ENCODE measurements around the gene EIPR1.

The EIPR1 gene

DNA sequence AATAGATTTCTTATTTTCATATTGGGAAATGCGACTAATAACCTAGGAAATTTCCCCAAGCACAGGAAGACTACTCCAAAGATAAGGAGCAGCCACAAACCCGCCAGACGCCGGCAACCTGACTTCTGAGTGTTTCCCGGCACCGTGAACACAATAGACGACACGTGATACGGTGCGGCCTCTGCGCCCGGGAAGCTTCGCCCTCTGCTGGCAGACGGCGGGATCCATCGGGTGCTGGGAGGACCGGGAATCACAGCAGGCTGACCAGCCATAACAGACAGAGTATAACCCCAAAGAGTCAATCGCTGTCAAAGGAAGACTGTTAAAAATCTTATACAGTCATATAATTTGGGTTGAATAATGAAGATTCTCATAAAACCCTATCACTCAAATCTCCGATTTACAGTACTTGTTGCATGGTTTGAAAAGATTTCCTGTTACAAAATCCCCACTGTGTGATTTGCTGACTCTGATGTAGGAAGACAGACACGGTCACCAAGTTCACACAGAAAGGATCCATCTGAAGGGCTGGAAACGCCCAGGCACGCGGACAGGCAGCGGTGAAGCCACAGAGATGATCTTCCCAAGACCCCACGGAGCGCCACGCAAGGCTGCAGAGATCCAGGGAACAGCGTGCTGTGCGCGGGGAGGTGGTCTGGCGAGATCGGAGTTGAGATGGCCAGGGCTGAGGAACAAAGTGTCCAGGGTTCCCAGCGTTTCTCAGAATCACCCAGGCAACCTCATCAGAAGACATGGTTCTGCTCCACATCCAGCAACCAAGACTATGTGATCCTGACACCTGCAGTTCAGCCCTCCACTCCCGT, 73.8 kb downstream of the EIPR1 start:
- no peaks in the 10 kb centered on the region for H3K9me3 ChIP-seq (ENCODE audit: control insufficient read depth, low read length)
- peaks cover 38% of the 10 kb centered on the region for H3K79me1 ChIP-seq (replicated peaks; ENCODE audit: low read length, poor library complexity, severe bottlenecking)
- H2BK15ac ChIP-seq (ENCODE audit: low read depth, poor library complexity, severe bottlenecking): no peak overlapping the region
- H4K91ac ChIP-seq (ENCODE audit: low read length): no peak overlapping the region
- H3K4ac ChIP-seq (ENCODE audit: low read depth in 1 of 2, low read length in 2 of 2): peak overlapping the region; percentile 84 to 85
- H2BK12ac ChIP-seq (ENCODE audit: low read length in 2 of 2): peak overlapping the region in 1 of 2 experiments; percentile 0
- peaks cover 9% of the 10 kb centered on the region for H3K4me1 ChIP-seq (ENCODE audit: control insufficient read depth, insufficient read depth, low read depth, low read length)
- no peak overlapping the region for H3K27ac ChIP-seq (ENCODE audit: low read length, poor library complexity, severe bottlenecking)
- peak overlapping the region in 1 of 2 experiments; percentile 69 for H3K4me3 ChIP-seq (ENCODE audit: insufficient read depth in 1 of 2, low read depth in 1 of 2, low read length in 2 of 2)
- peak overlapping the region; percentile 48 for H2AFZ ChIP-seq (ENCODE audit: low read depth, low read length)
- H3K27me3 ChIP-seq (ENCODE audit: control insufficient read depth in 1 of 2, insufficient read depth in 1 of 2, low read length in 2 of 2): no peaks in the 10 kb centered on the region
- H3K14ac ChIP-seq (ENCODE audit: low read length in 2 of 2): peak overlapping the region in 1 of 2 experiments; percentile 5
- peak; percentile 76 for DNase-seq
- H3K36me3 ChIP-seq (ENCODE audit: control insufficient read depth in 1 of 2, insufficient read depth in 2 of 2, low read depth in 1 of 2, low read length in 2 of 2): peaks cover 0 to 13% of the 10 kb centered on the region in 2 experiments
- H3K23ac ChIP-seq (ENCODE audit: low read length in 2 of 2): no peak overlapping the region
- peak overlapping the region; percentile 2 for H3K4me2 ChIP-seq (ENCODE audit: low read length, poor library complexity, severe bottlenecking)
- peak overlapping the region; percentile 83 for H3K9ac ChIP-seq (ENCODE audit: low read length)
- H3K18ac ChIP-seq (ENCODE audit: low read depth in 1 of 2, low read length in 2 of 2): peak overlapping the region; percentile 90 to 92
- WGBS: 45% methylated on average over 32 of the region's 34 CpGs
- peak overlapping the region; percentile 99 for H4K8ac ChIP-seq (ENCODE audit: low read length)
- peak overlapping the region; percentile 65 for H2BK120ac ChIP-seq (ENCODE audit: low read depth, low read length)
- H2AK5ac ChIP-seq (ENCODE audit: low read length, severe bottlenecking): no peak overlapping the region
- H2BK5ac ChIP-seq (ENCODE audit: low read depth, low read length, poor library complexity, severe bottlenecking): no peak overlapping the region

DNA sequence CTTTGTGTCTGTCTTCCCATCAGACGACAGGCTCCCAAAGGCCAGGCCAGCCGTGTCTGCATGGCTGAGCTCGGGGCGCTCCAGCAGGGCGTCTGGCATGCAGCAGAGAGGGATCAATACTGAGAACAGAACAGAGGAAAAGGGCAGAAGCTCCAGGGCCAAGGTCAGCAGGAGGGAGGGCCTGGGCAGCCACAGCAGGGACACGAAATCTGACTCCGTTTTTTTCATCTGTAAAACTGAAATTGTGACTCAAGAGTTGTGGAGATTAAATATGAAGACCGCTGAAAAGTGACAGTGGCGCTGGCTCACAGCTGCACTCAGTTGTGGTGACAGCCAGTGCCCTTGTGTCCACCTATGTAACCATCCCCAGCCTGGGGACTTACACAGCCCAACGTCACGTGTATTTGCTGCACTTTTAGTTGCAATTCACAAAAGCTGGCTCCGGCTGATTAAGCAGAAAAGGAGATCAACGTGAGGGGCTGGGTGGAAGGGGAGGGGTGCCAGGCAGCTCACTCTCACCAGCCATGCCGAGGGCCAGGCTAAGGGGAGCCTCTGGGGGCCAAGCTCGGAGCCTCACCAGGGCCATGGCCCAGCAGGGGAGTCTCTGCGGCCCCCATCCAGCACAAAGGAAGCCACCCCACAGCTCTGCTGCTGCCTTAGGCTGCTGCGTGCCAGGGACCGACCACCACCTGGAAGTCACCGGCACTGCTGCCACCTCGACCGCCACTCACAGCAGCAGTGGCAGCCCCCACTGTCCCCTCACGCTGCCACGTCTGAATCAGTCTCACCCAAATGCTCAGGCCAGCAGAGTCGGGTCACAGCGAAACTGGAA, 74.7 kb downstream of the EIPR1 start:
- peak overlapping the region; percentile 60 for H2BK15ac ChIP-seq (ENCODE audit: low read depth, poor library complexity, severe bottlenecking)

DNA sequence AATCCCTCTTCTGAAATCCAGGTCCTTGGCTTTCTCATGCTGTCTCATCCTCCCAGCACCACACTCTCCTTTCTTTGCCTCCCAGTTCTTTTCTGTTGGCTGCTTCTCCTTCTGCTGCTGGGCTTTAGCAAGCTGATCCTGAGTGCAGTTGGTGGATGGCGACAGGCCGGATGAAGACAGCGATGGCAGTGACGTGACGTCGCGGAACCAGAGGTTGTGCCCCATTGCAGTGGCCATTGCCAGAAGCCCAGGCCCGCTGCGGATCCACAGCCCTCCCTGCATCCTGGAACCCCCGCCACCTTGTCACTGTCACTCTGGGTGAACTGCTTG, 75.2 kb downstream of the EIPR1 start:
- WGBS: 95% methylated on average over 10 of the region's 10 CpGs

More for the DNA sequence above, 74.7 kb downstream of the EIPR1 start:
- Histone ChIP-seq H2AFZ (ENCODE audit: low read depth, low read length) (peak overlapping the region; percentile 48), H2AK5ac (ENCODE audit: low read length, severe bottlenecking) (peak overlapping the region; percentile 19), H3K9ac (ENCODE audit: low read length) (peak overlapping the region; percentile 83), H2BK5ac (ENCODE audit: low read depth, low read length, poor library complexity, severe bottlenecking) (no peak overlapping the region), H3K23ac (ENCODE audit: low read length in 2 of 2) (peak overlapping the region in 1 of 2 experiments; percentile 41), H3K4me2 (ENCODE audit: low read length, poor library complexity, severe bottlenecking) (peak overlapping the region; percentile 2), H3K27me3 (ENCODE audit: control insufficient read depth in 1 of 2, insufficient read depth in 1 of 2, low read length in 2 of 2) (no peaks in the 10 kb centered on the region), H3K4me1 (ENCODE audit: control insufficient read depth, insufficient read depth, low read depth, low read length) (peaks cover 9% of the 10 kb centered on the region), H3K4me3 (ENCODE audit: insufficient read depth in 1 of 2, low read depth in 1 of 2, low read length in 2 of 2) (peak overlapping the region in 1 of 2 experiments; percentile 69), H3K18ac (ENCODE audit: low read depth in 1 of 2, low read length in 2 of 2) (peak overlapping the region; percentile 90 to 92), H3K14ac (ENCODE audit: low read length in 2 of 2) (peak overlapping the region in 1 of 2 experiments; percentile 80), H2BK12ac (ENCODE audit: low read length in 2 of 2) (peak overlapping the region in 1 of 2 experiments; percentile 59), H3K4ac (ENCODE audit: low read depth in 1 of 2, low read length in 2 of 2) (peak overlapping the region; percentile 84 to 85), H3K27ac (ENCODE audit: low read length, poor library complexity, severe bottlenecking) (no peak overlapping the region), H3K9me3 (ENCODE audit: control insufficient read depth, low read length) (no peaks in the 10 kb centered on the region), H3K36me3 (ENCODE audit: control insufficient read depth in 1 of 2, insufficient read depth in 2 of 2, low read depth in 1 of 2, low read length in 2 of 2) (peaks cover 5 to 17% of the 10 kb centered on the region in 2 experiments), H3K79me1 (replicated peaks; ENCODE audit: low read length, poor library complexity, severe bottlenecking) (peaks cover 45% of the 10 kb centered on the region), H4K8ac (ENCODE audit: low read length) (peak overlapping the region; percentile 99), H4K91ac (ENCODE audit: low read length) (peak overlapping the region; percentile 93), H2BK120ac (ENCODE audit: low read depth, low read length) (peak overlapping the region; percentile 65)
- DNase-seq: no peak
- 85% methylated on average over 25 of the region's 25 CpGs for WGBS

DNA sequence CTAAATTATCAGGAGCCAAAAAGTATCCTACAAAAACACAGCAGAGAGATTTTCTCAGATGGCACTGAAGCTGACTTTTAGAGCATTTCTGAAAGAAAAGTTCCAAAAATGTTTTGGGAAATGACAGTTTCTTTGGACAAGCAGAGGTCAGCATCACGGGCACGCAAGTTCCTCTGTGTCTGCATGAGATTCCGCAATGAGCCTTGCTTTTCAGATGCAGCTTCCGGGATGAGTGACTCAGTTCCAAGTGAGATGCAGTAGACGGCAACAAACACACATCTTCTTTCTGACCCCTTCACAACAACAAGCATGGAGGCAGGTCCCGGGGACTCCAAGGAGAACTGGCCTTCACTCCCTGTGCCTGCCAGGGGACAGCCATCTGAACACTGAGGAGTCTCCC, 76.6 kb downstream of the EIPR1 start:
- H3K4ac ChIP-seq (ENCODE audit: low read depth in 1 of 2, low read length in 2 of 2): peak overlapping the region in 1 of 2 experiments; percentile 20

More for the DNA sequence above, 75.2 kb downstream of the EIPR1 start:
- DNase-seq: no peak
- H2BK12ac ChIP-seq (ENCODE audit: low read length in 2 of 2): no peak overlapping the region
- H3K36me3 ChIP-seq (ENCODE audit: control insufficient read depth in 1 of 2, insufficient read depth in 2 of 2, low read depth in 1 of 2, low read length in 2 of 2): peaks cover 5 to 16% of the 10 kb centered on the region in 2 experiments
- no peak overlapping the region for H2AFZ ChIP-seq (ENCODE audit: low read depth, low read length)
- H3K4me2 ChIP-seq (ENCODE audit: low read length, poor library complexity, severe bottlenecking): no peak overlapping the region
- H2AK5ac ChIP-seq (ENCODE audit: low read length, severe bottlenecking): no peak overlapping the region
- peaks cover 44% of the 10 kb centered on the region for H3K79me1 ChIP-seq (replicated peaks; ENCODE audit: low read length, poor library complexity, severe bottlenecking)
- peak overlapping the region; percentile 27 for H4K8ac ChIP-seq (ENCODE audit: low read length)
- H3K4me1 ChIP-seq (ENCODE audit: control insufficient read depth, insufficient read depth, low read depth, low read length): peaks cover 9% of the 10 kb centered on the region
- no peak overlapping the region for H2BK5ac ChIP-seq (ENCODE audit: low read depth, low read length, poor library complexity, severe bottlenecking)
- H3K4ac ChIP-seq (ENCODE audit: low read depth in 1 of 2, low read length in 2 of 2): peak overlapping the region in 1 of 2 experiments; percentile 47
- H3K4me3 ChIP-seq (ENCODE audit: insufficient read depth in 1 of 2, low read depth in 1 of 2, low read length in 2 of 2): no peak overlapping the region
- H3K18ac ChIP-seq (ENCODE audit: low read depth in 1 of 2, low read length in 2 of 2): peak overlapping the region in 1 of 2 experiments; percentile 6
- H4K91ac ChIP-seq (ENCODE audit: low read length): no peak overlapping the region
- H2BK15ac ChIP-seq (ENCODE audit: low read depth, poor library complexity, severe bottlenecking): no peak overlapping the region
- H3K9ac ChIP-seq (ENCODE audit: low read length): no peak overlapping the region
- no peaks in the 10 kb centered on the region for H3K9me3 ChIP-seq (ENCODE audit: control insufficient read depth, low read length)
- H3K14ac ChIP-seq (ENCODE audit: low read length in 2 of 2): no peak overlapping the region
- peak overlapping the region in 1 of 2 experiments; percentile 41 for H3K23ac ChIP-seq (ENCODE audit: low read length in 2 of 2)
- no peaks in the 10 kb centered on the region for H3K27me3 ChIP-seq (ENCODE audit: control insufficient read depth in 1 of 2, insufficient read depth in 1 of 2, low read length in 2 of 2)
- no peak overlapping the region for H3K27ac ChIP-seq (ENCODE audit: low read length, poor library complexity, severe bottlenecking)
- no peak overlapping the region for H2BK120ac ChIP-seq (ENCODE audit: low read depth, low read length)

More for the DNA sequence above, 76.6 kb downstream of the EIPR1 start:
- H3K23ac ChIP-seq (ENCODE audit: low read length in 2 of 2): no peak overlapping the region
- H3K4me3 ChIP-seq (ENCODE audit: insufficient read depth in 1 of 2, low read depth in 1 of 2, low read length in 2 of 2): no peak overlapping the region
- no peak overlapping the region for H3K4me2 ChIP-seq (ENCODE audit: low read length, poor library complexity, severe bottlenecking)
- no peak overlapping the region for H2BK12ac ChIP-seq (ENCODE audit: low read length in 2 of 2)
- H3K27ac ChIP-seq (ENCODE audit: low read length, poor library complexity, severe bottlenecking): no peak overlapping the region
- no peak overlapping the region for H2BK5ac ChIP-seq (ENCODE audit: low read depth, low read length, poor library complexity, severe bottlenecking)
- H3K79me1 ChIP-seq (replicated peaks; ENCODE audit: low read length, poor library complexity, severe bottlenecking): peaks cover 48% of the 10 kb centered on the region
- no peak for DNase-seq
- 94% methylated on average over 6 of the region's 6 CpGs for WGBS
- H3K27me3 ChIP-seq (ENCODE audit: control insufficient read depth in 1 of 2, insufficient read depth in 1 of 2, low read length in 2 of 2): no peaks in the 10 kb centered on the region
- H3K9me3 ChIP-seq (ENCODE audit: control insufficient read depth, low read length): no peaks in the 10 kb centered on the region
- no peak overlapping the region for H3K9ac ChIP-seq (ENCODE audit: low read length)
- peaks cover 5 to 12% of the 10 kb centered on the region in 2 experiments for H3K36me3 ChIP-seq (ENCODE audit: control insufficient read depth in 1 of 2, insufficient read depth in 2 of 2, low read depth in 1 of 2, low read length in 2 of 2)
- no peak overlapping the region for H2AFZ ChIP-seq (ENCODE audit: low read depth, low read length)
- no peak overlapping the region for H2BK15ac ChIP-seq (ENCODE audit: low read depth, poor library complexity, severe bottlenecking)
- H3K4me1 ChIP-seq (ENCODE audit: control insufficient read depth, insufficient read depth, low read depth, low read length): peaks cover 9% of the 10 kb centered on the region
- H2BK120ac ChIP-seq (ENCODE audit: low read depth, low read length): no peak overlapping the region
- no peak overlapping the region for H4K91ac ChIP-seq (ENCODE audit: low read length)
- no peak overlapping the region for H4K8ac ChIP-seq (ENCODE audit: low read length)
- H3K14ac ChIP-seq (ENCODE audit: low read length in 2 of 2): no peak overlapping the region
- H3K18ac ChIP-seq (ENCODE audit: low read depth in 1 of 2, low read length in 2 of 2): no peak overlapping the region
- no peak overlapping the region for H2AK5ac ChIP-seq (ENCODE audit: low read length, severe bottlenecking)
